MCF 10A (cell line): Measurements from ENCODE around the gene CEMIP. TPM values are rescaled to one million over a fixed set of nuclear protein-coding genes. Genes with fewer than 3 reads are reported as not detected.

ENCODE experiments used
- BruUV-seq: library from RNA; stranded (reverse); fragments of 400-500 nt; replicated peaks from 2 replicates; lab custom pipeline; 2021; lab: Mats Ljungman, UMichigan
- CTCF ChIA-PET: fragments of 300-600 bp; sonication (Branson Sonifier 250); formaldehyde crosslinking; extraction: SDS; loops from one replicate; lab custom pipeline; 2021; ENCODE audit warnings: antibody characterized with exemption, inconsistent platforms; lab: Yijun Ruan, JAX
- POLR2A ChIA-PET: fragments of 300-600, 350-650 bp; sonication (Branson Sonifier 250); formaldehyde crosslinking; extraction: SDS; loops from one replicate; lab custom pipeline; 2020; ENCODE audit warnings: antibody characterized with exemption, inconsistent platforms; lab: Yijun Ruan, JAX
- DNase-seq: peaks from one replicate; pipeline ENCODE4 v3.0.0-alpha.2; 2018; ENCODE audit not compliant: unreplicated experiment
- H3K27ac Mint-ChIP-seq: one replicate; pipeline ENCODE4 v1.8.0; 2022; ENCODE audit warnings: mild to moderate bottlenecking, low read depth, mixed read lengths; ENCODE audit not compliant: unreplicated experiment
- H3K27me3 Mint-ChIP-seq: one replicate; pipeline ENCODE4 v1.8.0; 2022; ENCODE audit warnings: mixed read lengths; ENCODE audit not compliant: insufficient read depth, unreplicated experiment
- H3K36me3 Mint-ChIP-seq: one replicate; pipeline ENCODE4 v1.8.0; 2022; ENCODE audit warnings: mild to moderate bottlenecking, moderate library complexity, mixed read lengths; ENCODE audit not compliant: insufficient read depth, unreplicated experiment
- H3K4me1 Mint-ChIP-seq: one replicate; pipeline ENCODE4 v1.8.0; 2022; ENCODE audit warnings: mixed read lengths; ENCODE audit not compliant: insufficient read depth, unreplicated experiment
- H3K4me3 Mint-ChIP-seq: one replicate; pipeline ENCODE4 v1.8.0; 2022; ENCODE audit warnings: mild to moderate bottlenecking, moderate library complexity, mixed read lengths; ENCODE audit not compliant: unreplicated experiment
- H3K9me3 Mint-ChIP-seq: one replicate; pipeline ENCODE4 v1.8.0; 2022; ENCODE audit warnings: mixed read lengths; ENCODE audit not compliant: unreplicated experiment
- intact Hi-C: fragments of 100-400 bp; cut with micrococcal nuclease; formaldehyde crosslinking; loops from 2 replicates; pipeline ENCODE4 v1.14.1; 2022
- total RNA-seq: library from RNA; stranded (reverse); gene quantifications from 2 replicates; pipeline ENCODE4 v1.2.3, GENCODE V29; 2022
- TF ChIP-seq, protein P1 (sequence below): fragments of 200-600 bp; IDR thresholded peaks from one replicate; pipeline ENCODE4 v1.8.0; 2022; ENCODE audit warnings: antibody characterized with exemption, mild to moderate bottlenecking; ENCODE audit not compliant: unreplicated experiment

The CEMIP gene
- total RNA-seq, 1 experiment from 2014 or later, result 0.14 TPM

DNA sequence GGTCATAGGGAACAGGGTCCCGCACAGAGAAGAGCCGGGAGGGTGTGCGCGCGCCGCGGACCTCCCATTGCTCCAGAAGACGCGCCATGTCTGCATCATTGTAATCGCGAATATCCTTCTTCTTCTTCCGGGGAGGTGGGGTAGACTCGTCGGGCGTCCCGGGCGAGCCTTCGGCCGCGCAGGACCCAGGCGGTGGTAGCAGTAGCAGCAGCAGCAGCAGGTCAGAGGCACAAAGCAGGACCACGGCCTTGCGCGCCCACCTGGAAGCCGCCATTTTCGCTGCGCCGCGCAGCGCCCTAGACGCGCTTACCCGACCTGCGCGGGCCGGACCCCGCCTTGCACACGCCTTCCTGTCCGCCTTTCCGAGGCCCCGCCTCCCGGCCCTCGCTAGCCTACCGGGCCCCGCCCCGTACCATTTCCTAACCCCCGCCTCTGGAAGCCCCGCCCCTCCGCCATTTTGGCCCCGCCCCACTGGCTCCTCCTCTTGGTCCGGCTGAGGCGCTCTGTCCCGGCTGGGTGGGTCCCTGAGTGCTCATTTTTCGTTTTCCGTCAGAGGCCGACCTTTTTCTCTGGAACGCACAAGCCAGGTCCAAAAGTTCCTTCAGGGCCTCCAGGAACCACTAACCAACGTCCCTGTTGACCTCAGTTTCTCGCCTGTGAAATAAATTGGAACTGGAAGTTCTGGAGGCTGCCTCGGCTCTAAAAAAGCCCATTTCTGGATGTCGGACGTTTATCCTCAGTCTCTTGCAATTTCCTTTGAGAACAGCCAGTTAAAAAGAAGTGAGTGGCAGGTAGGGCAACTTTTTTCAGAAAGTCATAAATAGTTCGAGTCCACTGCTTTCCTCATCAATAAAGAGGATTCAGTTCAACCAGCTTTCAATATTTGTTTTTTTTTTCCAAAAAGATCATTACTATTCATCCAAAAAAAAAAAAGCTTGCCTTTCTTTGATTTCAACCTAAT is 210.6 kb downstream of the CEMIP start, which contains the start of gene MESD:
MESD (minus strand) TSS at position 302 of the 961 bp plus-strand sequence; CDS start at position 274, 28 bp downstream.
- peak; percentile 94 for DNase-seq
- H3K4me3 Mint-ChIP-seq, result peak within 1 kb of the TSS; percentile 93
- TF ChIP-seq, protein P1, sequence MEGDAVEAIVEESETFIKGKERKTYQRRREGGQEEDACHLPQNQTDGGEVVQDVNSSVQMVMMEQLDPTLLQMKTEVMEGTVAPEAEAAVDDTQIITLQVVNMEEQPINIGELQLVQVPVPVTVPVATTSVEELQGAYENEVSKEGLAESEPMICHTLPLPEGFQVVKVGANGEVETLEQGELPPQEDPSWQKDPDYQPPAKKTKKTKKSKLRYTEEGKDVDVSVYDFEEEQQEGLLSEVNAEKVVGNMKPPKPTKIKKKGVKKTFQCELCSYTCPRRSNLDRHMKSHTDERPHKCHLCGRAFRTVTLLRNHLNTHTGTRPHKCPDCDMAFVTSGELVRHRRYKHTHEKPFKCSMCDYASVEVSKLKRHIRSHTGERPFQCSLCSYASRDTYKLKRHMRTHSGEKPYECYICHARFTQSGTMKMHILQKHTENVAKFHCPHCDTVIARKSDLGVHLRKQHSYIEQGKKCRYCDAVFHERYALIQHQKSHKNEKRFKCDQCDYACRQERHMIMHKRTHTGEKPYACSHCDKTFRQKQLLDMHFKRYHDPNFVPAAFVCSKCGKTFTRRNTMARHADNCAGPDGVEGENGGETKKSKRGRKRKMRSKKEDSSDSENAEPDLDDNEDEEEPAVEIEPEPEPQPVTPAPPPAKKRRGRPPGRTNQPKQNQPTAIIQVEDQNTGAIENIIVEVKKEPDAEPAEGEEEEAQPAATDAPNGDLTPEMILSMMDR, result no peak
- ChIA-PET POLR2A (interaction anchor here (0.5 to 4.3 kb wide), 12 partner anchors 9 to 768 kb away, joined by 3 to 76 read pairs (median 3); partner anchors contain the start of gene TLNRD1), CTCF (interaction anchor here (0.5 to 1.7 kb wide), 6 partner anchors 12 to 826 kb away, joined by 3 to 6 read pairs (median 4); no protein-coding TSS in a partner anchor)
- no peaks in the 10 kb centered on the region for H3K27me3 Mint-ChIP-seq
- peaks cover 13% of the 10 kb centered on the region for H3K36me3 Mint-ChIP-seq
- H3K27ac Mint-ChIP-seq, result peak within 1 kb of the TSS; percentile 95
- BruUV-seq, result TSS peak; percentile 97
- H3K9me3 Mint-ChIP-seq, result no peaks in the 10 kb centered on the region
- H3K4me1 Mint-ChIP-seq, result peaks cover 38% of the 10 kb centered on the region
- intact Hi-C loops, result no loop called here

DNA sequence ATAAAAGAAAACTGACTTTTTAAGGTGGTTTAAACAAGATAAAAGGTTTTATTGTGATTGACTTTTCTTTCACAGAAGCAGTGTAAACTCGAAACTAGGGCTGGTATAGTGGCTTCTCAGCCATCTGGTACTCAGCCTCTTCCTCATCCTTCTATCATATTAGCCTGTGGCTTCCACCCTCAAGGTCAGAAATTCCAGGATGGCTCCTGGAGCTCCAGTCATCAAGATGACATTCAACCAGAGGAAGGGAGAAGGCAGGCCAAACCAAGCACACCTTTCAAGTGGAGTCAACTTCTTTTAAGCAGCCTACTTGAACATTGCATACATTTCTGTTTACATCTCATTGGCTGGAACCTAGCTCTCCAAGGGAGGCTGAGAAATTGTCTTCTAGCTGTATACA is 211.8 kb downstream of the CEMIP start:
- H3K4me3 Mint-ChIP-seq, result no peak overlapping the region
- CTCF ChIA-PET, result interaction anchor here (0.6 to 1.7 kb wide), 5 partner anchors 10 to 541 kb away, joined by 3 to 6 read pairs (median 4); partner anchors contain the start of gene CEMIP
- H3K27ac Mint-ChIP-seq, result no peak overlapping the region
- peaks cover 32% of the 10 kb centered on the region for H3K4me1 Mint-ChIP-seq
- POLR2A ChIA-PET, result interaction anchor here (0.6 to 4.3 kb wide), 7 partner anchors 10 to 383 kb away, joined by 3 to 76 read pairs (median 3); partner anchors contain the start of gene TLNRD1
- no peak for DNase-seq
- H3K27me3 Mint-ChIP-seq, result no peaks in the 10 kb centered on the region
- H3K9me3 Mint-ChIP-seq, result no peaks in the 10 kb centered on the region
- intact Hi-C loops, result no loop called here
- no TSS peak for BruUV-seq
- H3K36me3 Mint-ChIP-seq, result peaks cover 6% of the 10 kb centered on the region
- TF ChIP-seq, protein P1, result no peak

DNA sequence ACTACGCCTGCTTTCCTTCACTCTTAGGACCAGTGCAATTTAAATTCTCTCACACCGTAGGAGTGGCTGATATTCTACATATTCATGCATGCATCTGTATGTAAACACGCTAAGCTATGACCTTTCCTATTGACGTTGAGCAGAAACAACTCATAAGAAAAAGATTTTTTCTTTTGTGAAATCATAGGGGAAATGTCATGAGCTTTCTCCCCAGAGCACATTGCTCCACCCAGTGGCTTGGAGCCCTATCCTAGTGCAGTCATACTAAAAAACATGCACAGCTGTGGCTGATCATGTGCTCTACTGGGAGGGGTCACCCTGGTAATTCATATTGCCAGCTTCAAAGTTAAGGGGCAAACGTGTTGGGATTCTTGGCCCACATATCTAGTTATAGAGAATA is 212.3 kb downstream of the CEMIP start:
- CTCF ChIA-PET, result interaction anchor here (0.6 to 1.7 kb wide), 5 partner anchors 10 to 329 kb away, joined by 3 to 5 read pairs (median 3); partner anchors contain the start of gene CEMIP
- TF ChIP-seq, protein P1, result no peak
- H3K4me3 Mint-ChIP-seq, result no peak overlapping the region
- peaks cover 28% of the 10 kb centered on the region for H3K4me1 Mint-ChIP-seq
- H3K27me3 Mint-ChIP-seq, result no peaks in the 10 kb centered on the region
- intact Hi-C loops, result no loop called here
- POLR2A ChIA-PET, result interaction anchor here (1.0 to 4.3 kb wide), 3 partner anchors 9 to 128 kb away, joined by 3 to 76 read pairs (median 6); partner anchors contain the start of gene TLNRD1
- DNase-seq, result peak; percentile 16
- H3K36me3 Mint-ChIP-seq, result peaks cover 6% of the 10 kb centered on the region
- no peak overlapping the region for H3K27ac Mint-ChIP-seq
- no TSS peak for BruUV-seq
- no peaks in the 10 kb centered on the region for H3K9me3 Mint-ChIP-seq

DNA sequence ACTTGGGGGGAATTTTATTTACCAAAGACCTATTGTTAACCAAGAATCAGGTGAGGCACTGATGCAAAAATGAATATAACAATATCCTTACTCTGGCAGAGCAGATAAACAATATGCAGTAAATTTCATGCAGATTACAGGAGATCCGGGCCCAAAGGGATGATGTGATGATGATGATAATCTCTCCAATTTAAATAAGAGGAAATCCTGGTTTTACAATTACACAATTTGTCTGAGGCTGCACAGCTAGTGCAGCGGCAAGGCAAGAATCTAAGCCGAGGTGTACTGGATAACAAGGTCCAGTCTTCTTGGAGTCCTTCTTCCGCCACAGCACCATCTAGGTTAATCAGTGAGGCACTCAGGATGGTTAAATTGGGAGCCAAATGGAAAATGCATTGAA is 212.8 kb downstream of the CEMIP start:
- H3K27me3 Mint-ChIP-seq, result no peaks in the 10 kb centered on the region
- TF ChIP-seq, protein P1, result no peak
- ChIA-PET POLR2A (interaction anchor here (4.3 kb wide), 1 partner anchor 8 kb away, joined by 76 read pairs; the partner anchor contains the start of gene TLNRD1), CTCF (interaction anchor here (0.6 to 1.4 kb wide), 4 partner anchors 213 to 468 kb away, joined by 3 to 7 read pairs (median 4); partner anchors contain the start of gene CEMIP)
- no peak overlapping the region for H3K4me3 Mint-ChIP-seq
- H3K36me3 Mint-ChIP-seq, result peaks cover 6% of the 10 kb centered on the region
- H3K9me3 Mint-ChIP-seq, result no peaks in the 10 kb centered on the region
- H3K4me1 Mint-ChIP-seq, result peaks cover 22% of the 10 kb centered on the region
- DNase-seq, result no peak
- intact Hi-C loops, result no loop called here
- BruUV-seq, result no TSS peak
- no peak overlapping the region for H3K27ac Mint-ChIP-seq
